Measurements from ENCODE around the gene USP3. TPM values are rescaled to one million over a fixed set of nuclear protein-coding genes. Genes with fewer than 3 reads are reported as not detected.
A peak's percentile ranks its signal among the peaks of the same experiment; 100 is the strongest.
"Not testable (repeated sequence)": the region's sequence is repeated elsewhere in the genome, so short reads cannot be mapped to it uniquely, and the experiment has no call there.

The USP3 gene
- total and polyA plus RNA-seq, 2 donors (not counting 1 experiment from before 2014, with no cell fraction given) = 21.3 to 55.5 TPM

GRCh38 chr15:63517628-63518027 is 13.2 kb downstream of the USP3 start:
- Histone ChIP-seq H3K4me3 (replicated peaks in 1 of 4; ENCODE audit: control extremely low read depth in 1 of 4, insufficient read depth in 1 of 4, low read depth in 3 of 4, low read length in 4 of 4) (no peak overlapping the region), H3K27me3 (ENCODE audit: control insufficient read depth, insufficient read depth, low read length) (no peaks in the 10 kb centered on the region), H3K27ac (ENCODE audit: insufficient read depth, low read length) (no peak overlapping the region), H3K36me3 (ENCODE audit: control insufficient read depth, insufficient read depth, low read length) (no peaks in the 10 kb centered on the region), H2AFZ (ENCODE audit: low read length) (no peak overlapping the region), H3K9me3 (ENCODE audit: control insufficient read depth, insufficient read depth, low read depth, low read length) (no peaks in the 10 kb centered on the region), H4K20me1 (ENCODE audit: control insufficient read depth, extremely low read depth, insufficient read depth, low read length) (no peaks in the 10 kb centered on the region), H3K9ac (ENCODE audit: insufficient read depth, low read length) (no peak overlapping the region), H3K79me2 (ENCODE audit: control insufficient read depth, insufficient read depth, low read length) (peaks cover 87% of the 10 kb centered on the region), H3K4me2 (ENCODE audit: extremely low read depth, insufficient read depth, low read length) (no peak overlapping the region), H3K4me1 (ENCODE audit: control insufficient read depth, extremely low read depth, insufficient read depth, low read length) (peaks cover 16% of the 10 kb centered on the region)
- TF ChIP-seq CTCF (conservative IDR thresholded peaks at IDR 0.05 in 1 of 2, IDR thresholded peaks at IDR 0.05 in 1 of 2; ENCODE audit: low read depth in 1 of 2, low read length in 2 of 2) (no peak), EZH2 (IDR thresholded peaks at IDR 0.05; ENCODE audit: low read length, missing control alignments) (no peak)
- DNase-seq (ENCODE audit: low read depth in 2 of 2) = no peak

- Histone ChIP-seq H3K4me2 (ENCODE audit: extremely low read depth, insufficient read depth, low read length) (no peak overlapping the region), H2AFZ (ENCODE audit: low read length) (no peak overlapping the region), H3K27me3 (ENCODE audit: control insufficient read depth, insufficient read depth, low read length) (no peaks in the 10 kb centered on the region), H3K27ac (ENCODE audit: insufficient read depth, low read length) (no peak overlapping the region), H3K4me1 (ENCODE audit: control insufficient read depth, extremely low read depth, insufficient read depth, low read length) (peaks cover 20% of the 10 kb centered on the region), H3K79me2 (ENCODE audit: control insufficient read depth, insufficient read depth, low read length) (peaks cover 87% of the 10 kb centered on the region), H4K20me1 (ENCODE audit: control insufficient read depth, extremely low read depth, insufficient read depth, low read length) (no peaks in the 10 kb centered on the region), H3K9ac (ENCODE audit: insufficient read depth, low read length) (no peak overlapping the region), H3K9me3 (ENCODE audit: control insufficient read depth, insufficient read depth, low read depth, low read length) (no peaks in the 10 kb centered on the region), H3K4me3 (replicated peaks in 1 of 4; ENCODE audit: control extremely low read depth in 1 of 4, insufficient read depth in 1 of 4, low read depth in 3 of 4, low read length in 4 of 4) (no peak overlapping the region), H3K36me3 (ENCODE audit: control insufficient read depth, insufficient read depth, low read length) (no peaks in the 10 kb centered on the region)
- TF ChIP-seq EZH2 (IDR thresholded peaks at IDR 0.05; ENCODE audit: low read length, missing control alignments) = no peak
- TF ChIP-seq CTCF (conservative IDR thresholded peaks at IDR 0.05 in 1 of 2, IDR thresholded peaks at IDR 0.05 in 1 of 2; ENCODE audit: low read depth in 1 of 2, low read length in 2 of 2) = no peak
- DNase-seq (ENCODE audit: low read depth in 2 of 2) = no peak
Measured at GRCh38 chr15:63519041-63519440, 14.6 kb downstream of the USP3 start.

GRCh38 chr15:63519548-63520178 is 15.3 kb downstream of the USP3 start:
- DNase-seq (ENCODE audit: low read depth in 2 of 2) = no peak
- Histone ChIP-seq H3K4me2 (ENCODE audit: extremely low read depth, insufficient read depth, low read length) (peak overlapping the region; percentile 1), H3K79me2 (ENCODE audit: control insufficient read depth, insufficient read depth, low read length) (peaks cover 89% of the 10 kb centered on the region), H3K27ac (ENCODE audit: insufficient read depth, low read length) (no peak overlapping the region), H3K27me3 (ENCODE audit: control insufficient read depth, insufficient read depth, low read length) (no peaks in the 10 kb centered on the region), H3K36me3 (ENCODE audit: control insufficient read depth, insufficient read depth, low read length) (no peaks in the 10 kb centered on the region), H4K20me1 (ENCODE audit: control insufficient read depth, extremely low read depth, insufficient read depth, low read length) (no peaks in the 10 kb centered on the region), H3K4me3 (replicated peaks in 1 of 4; ENCODE audit: control extremely low read depth in 1 of 4, insufficient read depth in 1 of 4, low read depth in 3 of 4, low read length in 4 of 4) (no peak overlapping the region), H2AFZ (ENCODE audit: low read length) (no peak overlapping the region), H3K9ac (ENCODE audit: insufficient read depth, low read length) (no peak overlapping the region), H3K9me3 (ENCODE audit: control insufficient read depth, insufficient read depth, low read depth, low read length) (no peaks in the 10 kb centered on the region), H3K4me1 (ENCODE audit: control insufficient read depth, extremely low read depth, insufficient read depth, low read length) (peaks cover 20% of the 10 kb centered on the region)
- TF ChIP-seq EZH2 (IDR thresholded peaks at IDR 0.05; ENCODE audit: low read length, missing control alignments) (no peak), CTCF (conservative IDR thresholded peaks at IDR 0.05 in 1 of 2, IDR thresholded peaks at IDR 0.05 in 1 of 2; ENCODE audit: low read depth in 1 of 2, low read length in 2 of 2) (no peak)

- not testable (repeated sequence) for H3K27ac ChIP-seq (ENCODE audit: insufficient read depth, low read length); H2AFZ ChIP-seq (ENCODE audit: low read length); H3K9me3 ChIP-seq (ENCODE audit: control insufficient read depth, insufficient read depth, low read depth, low read length); DNase-seq (ENCODE audit: low read depth in 2 of 2); H3K4me3 ChIP-seq (replicated peaks in 1 of 4; ENCODE audit: control extremely low read depth in 1 of 4, insufficient read depth in 1 of 4, low read depth in 3 of 4, low read length in 4 of 4); H4K20me1 ChIP-seq (ENCODE audit: control insufficient read depth, extremely low read depth, insufficient read depth, low read length); H3K36me3 ChIP-seq (ENCODE audit: control insufficient read depth, insufficient read depth, low read length); H3K9ac ChIP-seq (ENCODE audit: insufficient read depth, low read length); H3K4me2 ChIP-seq (ENCODE audit: extremely low read depth, insufficient read depth, low read length); H3K27me3 ChIP-seq (ENCODE audit: control insufficient read depth, insufficient read depth, low read length)
- peaks cover 90% of the 10 kb centered on the region for H3K79me2 ChIP-seq (ENCODE audit: control insufficient read depth, insufficient read depth, low read length)
- peaks cover 20% of the 10 kb centered on the region for H3K4me1 ChIP-seq (ENCODE audit: control insufficient read depth, extremely low read depth, insufficient read depth, low read length)
Measured at GRCh38 chr15:63520462-63520861, 16.1 kb downstream of the USP3 start.
